Measurements from ENCODE around the gene MAP4K4. TPM values are rescaled to one million over a fixed set of nuclear protein-coding genes. Genes with fewer than 3 reads are reported as not detected.

MAP4K4 gene
- total RNA-seq, 4 donors from 2014 or later: 29.6 to 56.6 (median 38.2) TPM

GRCh38 chr2:101750688-101751087 is 53.2 kb downstream of the MAP4K4 start:
- Histone ChIP-seq H3K27me3 (no peaks in the 10 kb centered on the region), H3K9me3 (no peaks in the 10 kb centered on the region), H3K36me3 (no peaks in the 10 kb centered on the region), H3K4me3 (no peak overlapping the region), H3K4me1 (peaks cover 35% of the 10 kb centered on the region), H3K27ac (no peak overlapping the region)
- TF ChIP-seq CTCF (IDR thresholded peaks at IDR 0.05): no peak
- TF ChIP-seq EP300 (IDR thresholded peaks at IDR 0.05): no peak
- TF ChIP-seq POLR2AphosphoS5 (IDR thresholded peaks at IDR 0.05): no peak
- TF ChIP-seq POLR2A (IDR thresholded peaks at IDR 0.05): no peak
- WGBS: 89% methylated on average over 3 of the region's 3 CpGs
- no peak for DNase-seq (ENCODE audit: low spot score in 2 of 2)

DNA sequence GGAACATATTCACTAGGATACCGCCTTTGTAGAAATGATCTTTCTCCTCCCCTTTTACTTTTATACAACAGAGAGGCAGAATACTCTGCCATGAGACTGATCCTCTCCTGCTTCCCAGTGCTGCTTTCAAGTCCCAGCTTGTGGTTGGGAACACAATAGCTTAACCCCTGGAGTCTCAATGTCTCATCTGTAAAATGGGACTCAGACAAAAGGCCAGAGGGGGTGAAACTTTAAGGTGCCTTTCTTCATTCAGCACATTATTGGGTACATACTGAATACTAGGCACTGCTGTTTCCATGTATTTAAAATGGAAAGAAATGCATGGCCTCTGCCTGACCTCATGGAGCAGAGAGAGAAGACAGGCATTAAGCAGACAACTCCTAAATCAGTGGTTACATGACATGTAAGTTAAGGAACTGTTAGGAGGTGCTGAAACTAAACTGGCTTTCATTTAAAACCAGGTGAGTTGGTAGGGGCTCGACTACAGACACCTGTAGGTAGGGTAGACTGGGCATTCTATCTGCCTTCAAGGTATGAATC is 53.8 kb downstream of the MAP4K4 start:
- TF ChIP-seq POLR2AphosphoS5 (IDR thresholded peaks at IDR 0.05) (no peak), CTCF (IDR thresholded peaks at IDR 0.05) (no peak)
- H3K27me3 ChIP-seq: no peaks in the 10 kb centered on the region
- 83% methylated on average over 2 of the region's 2 CpGs for WGBS
- H3K4me1 ChIP-seq: peaks cover 32% of the 10 kb centered on the region
- no peaks in the 10 kb centered on the region for H3K36me3 ChIP-seq
- no peak overlapping the region for H3K27ac ChIP-seq
- no peak overlapping the region for H3K4me3 ChIP-seq
- no peak for DNase-seq (ENCODE audit: low spot score in 2 of 2)
- H3K9me3 ChIP-seq: no peaks in the 10 kb centered on the region

- DNase-seq (ENCODE audit: low spot score in 2 of 2): no peak
- H3K27ac ChIP-seq: no peak overlapping the region
- H3K4me1 ChIP-seq: peaks cover 26% of the 10 kb centered on the region
- no peak for TF ChIP-seq EP300 (IDR thresholded peaks at IDR 0.05)
- no peak for TF ChIP-seq POLR2A (IDR thresholded peaks at IDR 0.05)
- no peak for TF ChIP-seq CTCF (IDR thresholded peaks at IDR 0.05)
- no peak for TF ChIP-seq POLR2AphosphoS5 (IDR thresholded peaks at IDR 0.05)
- H3K36me3 ChIP-seq: no peaks in the 10 kb centered on the region
- no peaks in the 10 kb centered on the region for H3K9me3 ChIP-seq
- no peaks in the 10 kb centered on the region for H3K27me3 ChIP-seq
- 41% methylated on average over 3 of the region's 3 CpGs for WGBS
- no peak overlapping the region for H3K4me3 ChIP-seq
Measured at GRCh38 chr2:101751875-101752619, 54.5 kb downstream of the MAP4K4 start.

GRCh38 chr2:101752716-101753616 is 55.5 kb downstream of the MAP4K4 start:
- no peak overlapping the region for H3K4me3 ChIP-seq
- H3K36me3 ChIP-seq: no peaks in the 10 kb centered on the region
- no peak for TF ChIP-seq EP300 (IDR thresholded peaks at IDR 0.05)
- no peak for TF ChIP-seq CTCF (IDR thresholded peaks at IDR 0.05)
- no peak for TF ChIP-seq POLR2AphosphoS5 (IDR thresholded peaks at IDR 0.05)
- no peak for TF ChIP-seq POLR2A (IDR thresholded peaks at IDR 0.05)
- H3K4me1 ChIP-seq: peaks cover 26% of the 10 kb centered on the region
- WGBS: 23% methylated on average over 5 of the region's 5 CpGs
- no peaks in the 10 kb centered on the region for H3K9me3 ChIP-seq
- DNase-seq (ENCODE audit: low spot score in 2 of 2): no peak
- H3K27me3 ChIP-seq: no peaks in the 10 kb centered on the region
- H3K27ac ChIP-seq: no peak overlapping the region

Measured in suprapubic skin (tissue), 4 donors.